Mammary epithelial cell (primary cell): ENCODE results near the gene DACT2.

ENCODE experiments used
- EZH2 ChIP-seq: IDR thresholded peaks from 2 replicates; pipeline ENCODE4 v1.6.1; 2012; ENCODE audit warnings: low read length, inconsistent platforms, borderline replicate concordance
- TF ChIP-seq, protein P1 (sequence below), 2 donors: IDR thresholded peaks in 1 of 2; conservative IDR thresholded peaks in 1 of 2; 2 replicates each; pipeline ENCODE4 v1.5.1; 2011 to 2012; ENCODE audit warnings: inconsistent platforms in 2 of 2, low read length in 2 of 2, mild to moderate bottlenecking in 2 of 2, control low read depth in 1 of 2, low read depth in 1 of 2; ENCODE audit not compliant: insufficient read depth in 1 of 2; ENCODE audit errors: extremely low read depth in 1 of 2

DNA sequence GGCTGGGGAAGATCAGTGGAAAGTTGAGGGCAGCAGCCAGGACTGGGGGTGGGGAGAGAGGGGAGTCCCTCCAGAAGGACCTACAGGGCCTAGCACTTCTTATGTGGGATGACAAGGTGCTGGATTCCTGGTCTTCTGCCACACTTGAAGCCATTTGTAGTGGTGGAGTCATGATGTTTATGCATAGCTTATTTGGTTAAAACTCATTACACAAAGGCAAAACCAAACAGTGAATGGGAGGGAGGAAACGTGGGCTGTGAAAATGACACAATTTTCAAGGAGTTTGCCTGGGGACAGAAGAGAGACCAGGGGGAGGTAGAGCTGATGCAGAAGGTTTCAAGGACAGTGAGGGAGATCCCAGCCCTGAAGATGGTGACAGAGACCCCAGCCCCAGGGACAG lies 50.8 kb downstream of the DACT2 start:
- TF ChIP-seq, protein P1, sequence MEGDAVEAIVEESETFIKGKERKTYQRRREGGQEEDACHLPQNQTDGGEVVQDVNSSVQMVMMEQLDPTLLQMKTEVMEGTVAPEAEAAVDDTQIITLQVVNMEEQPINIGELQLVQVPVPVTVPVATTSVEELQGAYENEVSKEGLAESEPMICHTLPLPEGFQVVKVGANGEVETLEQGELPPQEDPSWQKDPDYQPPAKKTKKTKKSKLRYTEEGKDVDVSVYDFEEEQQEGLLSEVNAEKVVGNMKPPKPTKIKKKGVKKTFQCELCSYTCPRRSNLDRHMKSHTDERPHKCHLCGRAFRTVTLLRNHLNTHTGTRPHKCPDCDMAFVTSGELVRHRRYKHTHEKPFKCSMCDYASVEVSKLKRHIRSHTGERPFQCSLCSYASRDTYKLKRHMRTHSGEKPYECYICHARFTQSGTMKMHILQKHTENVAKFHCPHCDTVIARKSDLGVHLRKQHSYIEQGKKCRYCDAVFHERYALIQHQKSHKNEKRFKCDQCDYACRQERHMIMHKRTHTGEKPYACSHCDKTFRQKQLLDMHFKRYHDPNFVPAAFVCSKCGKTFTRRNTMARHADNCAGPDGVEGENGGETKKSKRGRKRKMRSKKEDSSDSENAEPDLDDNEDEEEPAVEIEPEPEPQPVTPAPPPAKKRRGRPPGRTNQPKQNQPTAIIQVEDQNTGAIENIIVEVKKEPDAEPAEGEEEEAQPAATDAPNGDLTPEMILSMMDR (conservative IDR thresholded peaks at IDR 0.05 in 1 of 2, IDR thresholded peaks at IDR 0.05 in 1 of 2; ENCODE audit: extremely low read depth in 1 of 2, insufficient read depth in 1 of 2, low read depth in 1 of 2, low read length in 2 of 2), result no peak
- TF ChIP-seq EZH2, result no peak
